ENCODE results near the gene ZNF641. TPM values are rescaled to one million over a fixed set of nuclear protein-coding genes. Genes with fewer than 3 reads are reported as not detected.

The ZNF641 gene
- total RNA-seq, 1 donor from 2014 or later = 3.5 TPM

GRCh38 chr12:48377646-48378045 is 26.9 kb upstream of the ZNF641 start:
- TF ChIP-seq, protein P1, sequence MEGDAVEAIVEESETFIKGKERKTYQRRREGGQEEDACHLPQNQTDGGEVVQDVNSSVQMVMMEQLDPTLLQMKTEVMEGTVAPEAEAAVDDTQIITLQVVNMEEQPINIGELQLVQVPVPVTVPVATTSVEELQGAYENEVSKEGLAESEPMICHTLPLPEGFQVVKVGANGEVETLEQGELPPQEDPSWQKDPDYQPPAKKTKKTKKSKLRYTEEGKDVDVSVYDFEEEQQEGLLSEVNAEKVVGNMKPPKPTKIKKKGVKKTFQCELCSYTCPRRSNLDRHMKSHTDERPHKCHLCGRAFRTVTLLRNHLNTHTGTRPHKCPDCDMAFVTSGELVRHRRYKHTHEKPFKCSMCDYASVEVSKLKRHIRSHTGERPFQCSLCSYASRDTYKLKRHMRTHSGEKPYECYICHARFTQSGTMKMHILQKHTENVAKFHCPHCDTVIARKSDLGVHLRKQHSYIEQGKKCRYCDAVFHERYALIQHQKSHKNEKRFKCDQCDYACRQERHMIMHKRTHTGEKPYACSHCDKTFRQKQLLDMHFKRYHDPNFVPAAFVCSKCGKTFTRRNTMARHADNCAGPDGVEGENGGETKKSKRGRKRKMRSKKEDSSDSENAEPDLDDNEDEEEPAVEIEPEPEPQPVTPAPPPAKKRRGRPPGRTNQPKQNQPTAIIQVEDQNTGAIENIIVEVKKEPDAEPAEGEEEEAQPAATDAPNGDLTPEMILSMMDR (conservative IDR thresholded peaks at IDR 0.05; ENCODE audit: low read depth, low read length) = no peak
- H3K4me3 ChIP-seq (ENCODE audit: low read depth, low read length) = no peak overlapping the region
- DNase-seq (ENCODE audit: low read depth) = no peak

DNA sequence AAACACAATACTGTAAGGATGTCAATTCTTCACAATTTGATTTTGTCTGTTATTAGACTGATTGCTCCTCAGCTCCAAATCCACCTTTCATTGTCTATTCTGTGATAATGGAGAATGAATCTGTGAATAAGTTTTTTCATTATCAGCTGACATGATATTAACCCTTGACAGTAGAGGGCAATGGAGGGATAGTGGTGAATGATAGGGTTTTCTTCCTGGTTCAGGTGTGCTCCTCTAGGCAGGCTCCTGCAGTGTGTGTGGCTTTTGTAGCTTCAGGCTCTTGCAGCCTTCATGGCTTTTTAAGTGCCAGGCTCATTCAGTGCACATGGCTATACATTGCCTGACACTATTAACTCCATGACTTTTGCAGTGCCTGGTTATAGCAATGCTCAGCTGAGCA is 23.4 kb upstream of the ZNF641 start:
- TF ChIP-seq, protein P1 (conservative IDR thresholded peaks at IDR 0.05; ENCODE audit: low read depth, low read length) = no peak
- DNase-seq (ENCODE audit: low read depth) = no peak
- no peak overlapping the region for H3K4me3 ChIP-seq (ENCODE audit: low read depth, low read length)

GRCh38 chr12:48366131-48366530 is 15.4 kb upstream of the ZNF641 start:
- TF ChIP-seq, protein P1 (conservative IDR thresholded peaks at IDR 0.05; ENCODE audit: low read depth, low read length) = no peak
- no peak overlapping the region for H3K4me3 ChIP-seq (ENCODE audit: low read depth, low read length)
- DNase-seq (ENCODE audit: low read depth) = no peak

GRCh38 chr12:48361664-48362339 is 11.1 kb upstream of the ZNF641 start:
- DNase-seq (ENCODE audit: low read depth) = no peak
- no peak overlapping the region for H3K4me3 ChIP-seq (ENCODE audit: low read depth, low read length)
- TF ChIP-seq, protein P1 (conservative IDR thresholded peaks at IDR 0.05; ENCODE audit: low read depth, low read length) = no peak

DNA sequence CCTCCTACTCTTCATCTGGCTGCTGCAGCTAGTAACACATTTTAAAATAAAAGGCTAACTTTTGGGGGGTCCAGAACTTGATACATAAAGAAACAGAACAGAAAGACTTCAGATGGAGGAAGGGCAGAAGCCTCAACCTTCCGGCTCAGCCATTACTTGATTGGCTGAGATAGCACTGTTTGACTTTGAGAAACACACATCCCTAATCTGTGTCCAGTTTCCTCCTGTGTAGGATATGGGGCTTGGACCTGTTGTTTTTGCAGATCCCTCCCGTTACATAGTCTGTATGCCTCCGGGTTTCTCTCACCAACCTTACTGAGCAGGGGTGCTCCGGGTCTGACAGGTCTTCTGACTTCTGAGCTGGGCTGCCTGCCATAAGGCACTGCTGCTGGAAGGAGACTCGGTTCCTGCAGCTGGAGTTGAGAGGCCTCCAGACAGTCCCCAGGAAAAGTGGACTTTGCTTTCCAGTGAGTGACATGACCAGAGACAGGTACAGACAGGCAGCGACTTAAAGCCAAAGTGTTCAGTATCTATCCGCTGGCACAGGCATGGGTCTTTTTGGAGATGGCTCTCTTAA is 8.3 kb upstream of the ZNF641 start:
- TF ChIP-seq, protein P1 (conservative IDR thresholded peaks at IDR 0.05; ENCODE audit: low read depth, low read length) = no peak
- no peak for DNase-seq (ENCODE audit: low read depth)
- H3K4me3 ChIP-seq (ENCODE audit: low read depth, low read length) = no peak overlapping the region

DNA sequence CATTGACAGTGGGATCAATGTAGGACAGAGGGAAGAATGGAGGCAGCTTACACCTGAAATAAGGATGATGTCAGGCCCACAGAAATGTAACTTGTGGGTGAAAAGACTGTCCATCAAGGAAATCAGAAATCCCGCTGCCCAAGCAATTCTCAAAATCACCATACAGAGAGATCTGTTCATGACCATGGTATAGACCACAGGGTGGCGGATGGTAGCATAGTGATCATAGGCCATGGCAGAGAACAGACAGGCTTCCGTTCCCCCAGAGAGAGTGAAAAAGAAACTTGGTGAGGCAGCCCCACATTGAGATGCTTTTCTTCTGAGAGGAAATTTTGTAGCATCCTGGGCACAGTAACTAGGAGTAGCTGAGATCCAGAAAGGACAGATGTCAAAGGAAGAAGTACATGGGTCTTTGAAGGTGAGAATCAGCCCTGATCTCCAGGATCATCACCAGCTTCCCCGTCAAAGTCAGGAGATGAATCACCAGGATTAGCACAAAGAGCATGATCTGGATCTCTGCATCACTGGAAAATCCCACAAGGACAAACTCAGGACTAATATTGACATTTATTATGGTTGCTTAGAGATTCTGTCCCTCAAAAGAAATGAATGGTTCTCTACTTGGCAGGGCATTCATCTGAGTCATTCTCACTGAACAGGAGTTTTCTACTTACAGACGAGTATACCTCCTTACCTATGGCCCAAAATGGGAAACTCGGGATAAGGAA is 5.5 kb upstream of the ZNF641 start:
- DNase-seq (ENCODE audit: low read depth) = peak; percentile 37
- TF ChIP-seq, protein P1 (conservative IDR thresholded peaks at IDR 0.05; ENCODE audit: low read depth, low read length) = no peak
- no peak overlapping the region for H3K4me3 ChIP-seq (ENCODE audit: low read depth, low read length)
